ENCODE measurements around the gene RAB22A.

DNA sequence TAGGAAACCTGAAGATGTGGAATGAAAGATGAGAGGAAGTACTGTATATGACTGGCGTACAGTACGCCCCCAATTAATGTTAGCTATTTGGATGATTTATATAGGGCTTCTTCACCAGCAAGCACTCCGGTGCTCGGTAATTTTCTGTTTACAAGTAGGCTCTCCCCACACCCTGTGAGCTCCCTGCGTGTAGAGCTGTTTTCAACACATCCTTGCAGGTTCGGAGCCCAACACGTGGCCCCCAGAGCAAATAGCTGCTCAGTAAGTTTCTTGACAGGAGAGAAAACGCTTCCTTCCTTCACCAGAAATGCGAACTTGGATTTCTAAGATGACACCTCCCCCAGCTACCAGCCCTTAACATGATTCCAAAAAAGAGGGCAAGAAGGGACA lies 1.2 kb upstream of the RAB22A start:
- TF ChIP-seq GATA3 (IDR thresholded peaks at IDR 0.05; ENCODE audit: low read depth, low read length) (no peak), GATA2 (IDR thresholded peaks at IDR 0.05; ENCODE audit: low read depth, low read length) (no peak)

All from SH-SY5Y (cell line).